Heart left ventricle (tissue), 13 donors: ENCODE measurements around the gene GALNT13.

Source experiments
- CTCF ChIP-seq, 12 donors: fragments of 200-600 bp; sonication (generic) in 4 of 12; IDR thresholded peaks; one replicate each; pipeline versions ENCODE4 v1.5.0 to v1.8.0; 2018 to 2022; ENCODE audit warnings: antibody characterized with exemption in 12 of 12, mild to moderate bottlenecking in 5 of 12
- POLR2A ChIP-seq, 2 donors: fragments of 450-650 bp; IDR thresholded peaks; one replicate each; pipeline ENCODE4 v1.6.1; 2017; ENCODE audit warnings: antibody characterized with exemption in 2 of 2, mild to moderate bottlenecking in 2 of 2, moderate library complexity in 2 of 2
- donor health status: ischemic (EF 13 %, LVEDD 7.1; RV severe dilation, severe dysfunction).
- donor health status: DM: no; HTN: yes; CAD: no.
- donor health status: DM: no; HTN: no; CAD: no.
- donor health status: ischemic (EF 25% LVEDD 6.9; RV normal size, moderate dysfunction).
- donor health status: ischemic (EF 25% LVEDD 5.7; RV mildly dilated, moderate dysfunction).
- donor health status: ischemic (EF 35%, LVEDD 5.7; RV mildly dilated, moderate dysfunction).
- donor health status: nonischemic (EF 11% LVEDD 7.7; RV severe dilation, severe dysfunction).
- donor health status: DM: yes; HTN: yes; CAD: no.
- donor health status: PGD.
- donor health status: ischemic (EF 29% LVEDD 5.4; RV normal size, mild dysfunction).
- donor health status: nonischemic (EF 23%, LVEDD 6.1; RV moderate dilation, normal function).

- no peak for TF ChIP-seq POLR2A (IDR thresholded peaks at IDR 0.05)
- TF ChIP-seq CTCF (IDR thresholded peaks at IDR 0.05) = no peak
Observed at GRCh38 chr2:154173164-154173563, 301.4 kb downstream of the GALNT13 start.
